Measurements from ENCODE around the gene PUSL1. TPM values are rescaled to one million over a fixed set of nuclear protein-coding genes. Genes with fewer than 3 reads are reported as not detected.

The PUSL1 gene
- polyA plus RNA-seq, 3 donors from 2014 or later, result 17.3 to 25.4 (median 18.9) TPM

- H3K27me3 Mint-ChIP-seq (ENCODE audit: low read depth in 3 of 3), result peaks cover 0 to 3% (median 2%) of the 10 kb centered on the region in 3 donors
- no peaks in the 10 kb centered on the region for H3K9me3 Mint-ChIP-seq
- peaks cover 0 to 13% of the 10 kb centered on the region in 2 donors for H3K4me1 Mint-ChIP-seq
- peaks cover 0 to 5% (median 0%) of the 10 kb centered on the region in 3 donors for H3K36me3 Mint-ChIP-seq
- H3K4me3 Mint-ChIP-seq, result no peak overlapping the region
- H3K27ac Mint-ChIP-seq, result no peak overlapping the region
- no peak for DNase-seq
These were observed 34.3 kb downstream of the PUSL1 start for GRCh38 chr1:1342584-1343115.

- H3K4me3 Mint-ChIP-seq, result no peak overlapping the region
- H3K4me1 Mint-ChIP-seq, result peaks cover 0 to 18% of the 10 kb centered on the region in 2 donors
- H3K9me3 Mint-ChIP-seq, result no peaks in the 10 kb centered on the region
- H3K27ac Mint-ChIP-seq, result no peak overlapping the region
- DNase-seq, result no peak
- peaks cover 2 to 3% (median 2%) of the 10 kb centered on the region in 3 donors for H3K27me3 Mint-ChIP-seq (ENCODE audit: low read depth in 3 of 3)
- peaks cover 0 to 5% (median 0%) of the 10 kb centered on the region in 3 donors for H3K36me3 Mint-ChIP-seq
These were observed 35.5 kb downstream of the PUSL1 start for GRCh38 chr1:1343811-1344421.

- Mint-ChIP-seq H3K27ac (no peak overlapping the region), H3K4me1 (peaks cover 0 to 18% of the 10 kb centered on the region in 2 donors), H3K4me3 (no peak overlapping the region), H3K9me3 (no peaks in the 10 kb centered on the region), H3K36me3 (peaks cover 0 to 5% (median 0%) of the 10 kb centered on the region in 3 donors), H3K27me3 (ENCODE audit: low read depth in 3 of 3) (peaks cover under 1 to 2% (median 2%) of the 10 kb centered on the region in 3 donors)
- DNase-seq, result no peak
These were observed 36.4 kb downstream of the PUSL1 start for GRCh38 chr1:1344655-1345361.

GRCh38 chr1:1345384-1345783 is 37.0 kb downstream of the PUSL1 start:
- Mint-ChIP-seq H3K36me3 (peaks cover 0 to 5% (median 0%) of the 10 kb centered on the region in 3 donors), H3K27ac (no peak overlapping the region), H3K27me3 (ENCODE audit: low read depth in 3 of 3) (peaks cover 0 to 2% (median 2%) of the 10 kb centered on the region in 3 donors), H3K9me3 (no peaks in the 10 kb centered on the region), H3K4me1 (peaks cover 0 to 18% of the 10 kb centered on the region in 2 donors), H3K4me3 (no peak overlapping the region)
- DNase-seq, result no peak

GRCh38 chr1:1345860-1346500 is 37.6 kb downstream of the PUSL1 start:
- H3K4me1 Mint-ChIP-seq, result peaks cover 0 to 15% of the 10 kb centered on the region in 2 donors
- H3K27ac Mint-ChIP-seq, result no peak overlapping the region
- peaks cover 0 to 3% (median 0%) of the 10 kb centered on the region in 3 donors for H3K36me3 Mint-ChIP-seq
- H3K4me3 Mint-ChIP-seq, result no peak overlapping the region
- no peaks in the 10 kb centered on the region for H3K9me3 Mint-ChIP-seq
- no peak for DNase-seq
- H3K27me3 Mint-ChIP-seq (ENCODE audit: low read depth in 3 of 3), result peaks cover 0 to 2% (median 2%) of the 10 kb centered on the region in 3 donors

GRCh38 chr1:1346501-1346890 is 38.1 kb downstream of the PUSL1 start:
- H3K4me1 Mint-ChIP-seq, result peaks cover 0 to 14% of the 10 kb centered on the region in 2 donors
- peak overlapping the region in 2 of 5 donors; percentile 53 to 68 for H3K4me3 Mint-ChIP-seq
- peaks cover 0 to 2% (median 0%) of the 10 kb centered on the region in 3 donors for H3K27me3 Mint-ChIP-seq (ENCODE audit: low read depth in 3 of 3)

GRCh38 chr1:1347026-1347595 is 38.7 kb downstream of the PUSL1 start:
- peak overlapping the region in 4 of 5 donors; percentile 42 to 68 (median 50) for H3K4me3 Mint-ChIP-seq
- H3K27me3 Mint-ChIP-seq (ENCODE audit: low read depth in 3 of 3), result peaks cover 0 to 2% (median 0%) of the 10 kb centered on the region in 3 donors
- no peak overlapping the region for H3K27ac Mint-ChIP-seq
- DNase-seq, result no peak
- H3K4me1 Mint-ChIP-seq, result peaks cover 0 to 14% of the 10 kb centered on the region in 2 donors
- H3K9me3 Mint-ChIP-seq, result no peaks in the 10 kb centered on the region
- H3K36me3 Mint-ChIP-seq, result no peaks in the 10 kb centered on the region

More at GRCh38 chr1:1346501-1346890, 38.1 kb downstream of the PUSL1 start:
- Mint-ChIP-seq H3K9me3 (no peaks in the 10 kb centered on the region), H3K27ac (no peak overlapping the region), H3K36me3 (no peaks in the 10 kb centered on the region)
- no peak for DNase-seq

GRCh38 chr1:1347663-1348419 is 39.4 kb downstream of the PUSL1 start:
- DNase-seq, result no peak
- Mint-ChIP-seq H3K4me3 (peak overlapping the region; percentile 62 to 85 (median 71)), H3K27me3 (ENCODE audit: low read depth in 3 of 3) (peaks cover 2 to 3% (median 3%) of the 10 kb centered on the region in 3 donors), H3K27ac (peak overlapping the region in 1 of 6 donors; percentile 25), H3K9me3 (no peaks in the 10 kb centered on the region), H3K36me3 (no peaks in the 10 kb centered on the region), H3K4me1 (peaks cover 0 to 15% of the 10 kb centered on the region in 2 donors)

- peaks cover 2 to 4% (median 3%) of the 10 kb centered on the region in 3 donors for H3K27me3 Mint-ChIP-seq (ENCODE audit: low read depth in 3 of 3)
- H3K9me3 Mint-ChIP-seq, result no peaks in the 10 kb centered on the region
- peak overlapping the region; percentile 65 to 85 (median 71) for H3K4me3 Mint-ChIP-seq
- DNase-seq, result no peak
- H3K36me3 Mint-ChIP-seq, result no peaks in the 10 kb centered on the region
- H3K4me1 Mint-ChIP-seq, result peaks cover 0 to 15% of the 10 kb centered on the region in 2 donors
- H3K27ac Mint-ChIP-seq, result peak overlapping the region in 2 of 6 donors; percentile 32 to 69
These were observed 40.2 kb downstream of the PUSL1 start for GRCh38 chr1:1348420-1349255.

GRCh38 chr1:1349256-1350012 is 41.0 kb downstream of the PUSL1 start, which contains the start of gene DVL1:
Gene DVL1 (minus strand): TSS chr1:1349418. CDS start chr1:1349065, 353 bp downstream.
- Mint-ChIP-seq H3K9me3 (no peaks in the 10 kb centered on the region), H3K36me3 (no peaks in the 10 kb centered on the region), H3K4me3 (peak within 1 kb of the TSS; percentile 65 to 85 (median 71)), H3K27me3 (ENCODE audit: low read depth in 3 of 3) (peaks cover 2 to 4% (median 3%) of the 10 kb centered on the region in 3 donors), H3K4me1 (peaks cover 0 to 17% of the 10 kb centered on the region in 2 donors), H3K27ac (peak within 1 kb of the TSS in 2 of 6 donors; percentile 32 to 69)
- DNase-seq, result peak; percentile 83 to 86 (median 85)

GRCh38 chr1:1351511-1352427 is 43.4 kb downstream of the PUSL1 start:
- Mint-ChIP-seq H3K27me3 (ENCODE audit: low read depth in 3 of 3) (peaks cover 2 to 4% (median 3%) of the 10 kb centered on the region in 3 donors), H3K4me1 (peaks cover 0 to 16% of the 10 kb centered on the region in 2 donors), H3K36me3 (no peaks in the 10 kb centered on the region), H3K27ac (peak overlapping the region in 4 of 6 donors; percentile 45 to 83 (median 69)), H3K4me3 (peak overlapping the region; percentile 54 to 76 (median 62)), H3K9me3 (no peaks in the 10 kb centered on the region)
- no peak for DNase-seq

Measured in immature natural killer cell (primary cell).